Stimulated activated memory B cell treated with anti-CD40 and anti-IgM and Interleukin-4, amounts not matched to agents 10 μg/mL and 1 μg/mL and 100 μg/mL, for 72 hours (primary cell): ENCODE data around the gene CXCR6.

ENCODE experiments used
- ATAC-seq: fragments of 150-1000 bp; cut with Tn5 transposase; 2 replicates; pipeline ENCODE4 v1.10.0; 2021
- H3K27ac Mint-ChIP-seq: one replicate; pipeline ENCODE4 v1.8.0; 2022; ENCODE audit warnings: mild to moderate bottlenecking, mixed read lengths
- H3K27me3 Mint-ChIP-seq: one replicate; pipeline ENCODE4 v1.8.0; 2022; ENCODE audit warnings: mixed read lengths
- H3K36me3 Mint-ChIP-seq: one replicate; pipeline ENCODE4 v1.8.0; 2022; ENCODE audit warnings: mixed read lengths
- H3K4me1 Mint-ChIP-seq: one replicate; pipeline ENCODE4 v1.8.0; 2022; ENCODE audit warnings: mixed read lengths
- H3K4me3 Mint-ChIP-seq: one replicate; pipeline ENCODE4 v1.8.0; 2022; ENCODE audit warnings: mild to moderate bottlenecking, moderate library complexity, mixed read lengths
- H3K9me3 Mint-ChIP-seq: one replicate; pipeline ENCODE4 v1.8.0; 2022; ENCODE audit warnings: mixed read lengths

CXCR6 gene

GRCh38 chr3:45950686-45951600 lies 7.7 kb downstream of the CXCR6 start:
- no peaks in the 10 kb centered on the region for H3K27me3 Mint-ChIP-seq
- no peak for ATAC-seq

GRCh38 chr3:45951946-45952345 lies 8.7 kb downstream of the CXCR6 start:
- Mint-ChIP-seq H3K27ac (no peak overlapping the region), H3K36me3 (peaks cover 69% of the 10 kb centered on the region), H3K4me3 (no peak overlapping the region), H3K27me3 (no peaks in the 10 kb centered on the region), H3K9me3 (no peaks in the 10 kb centered on the region), H3K4me1 (no peaks in the 10 kb centered on the region)
- ATAC-seq = no peak

More at GRCh38 chr3:45950686-45951600, 7.7 kb downstream of the CXCR6 start:
- Mint-ChIP-seq H3K4me1 (no peaks in the 10 kb centered on the region), H3K36me3 (peaks cover 79% of the 10 kb centered on the region), H3K9me3 (no peaks in the 10 kb centered on the region), H3K4me3 (no peak overlapping the region), H3K27ac (no peak overlapping the region)

GRCh38 chr3:45952456-45952855 lies 9.2 kb downstream of the CXCR6 start:
- Mint-ChIP-seq H3K27me3 (no peaks in the 10 kb centered on the region), H3K4me3 (no peak overlapping the region), H3K27ac (no peak overlapping the region), H3K36me3 (peaks cover 67% of the 10 kb centered on the region), H3K9me3 (no peaks in the 10 kb centered on the region), H3K4me1 (no peaks in the 10 kb centered on the region)
- no peak for ATAC-seq

DNA sequence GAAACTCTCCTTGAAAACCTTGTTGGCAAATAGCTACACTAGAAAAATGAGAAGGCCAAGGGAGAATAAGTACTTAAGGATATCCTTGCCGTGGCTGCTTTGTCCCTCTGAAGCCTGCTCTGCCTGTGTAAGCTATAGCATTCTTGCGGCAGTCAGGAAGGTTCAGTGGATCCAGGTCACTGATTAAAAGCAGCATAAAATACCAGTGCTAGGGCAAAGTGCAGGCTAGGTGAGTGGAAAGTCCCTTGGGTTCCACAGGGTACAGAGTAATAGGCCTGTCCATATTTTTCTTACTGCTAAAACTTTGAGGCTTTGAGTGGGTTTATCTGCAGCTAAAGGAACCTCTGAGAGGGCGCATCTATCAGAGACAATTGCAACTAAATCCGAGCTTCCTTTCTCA lies 10.3 kb downstream of the CXCR6 start:
- H3K27ac Mint-ChIP-seq = no peak overlapping the region
- H3K9me3 Mint-ChIP-seq = no peaks in the 10 kb centered on the region
- no peaks in the 10 kb centered on the region for H3K4me1 Mint-ChIP-seq
- no peak overlapping the region for H3K4me3 Mint-ChIP-seq
- peaks cover 70% of the 10 kb centered on the region for H3K36me3 Mint-ChIP-seq
- ATAC-seq = no peak
- H3K27me3 Mint-ChIP-seq = no peaks in the 10 kb centered on the region

DNA sequence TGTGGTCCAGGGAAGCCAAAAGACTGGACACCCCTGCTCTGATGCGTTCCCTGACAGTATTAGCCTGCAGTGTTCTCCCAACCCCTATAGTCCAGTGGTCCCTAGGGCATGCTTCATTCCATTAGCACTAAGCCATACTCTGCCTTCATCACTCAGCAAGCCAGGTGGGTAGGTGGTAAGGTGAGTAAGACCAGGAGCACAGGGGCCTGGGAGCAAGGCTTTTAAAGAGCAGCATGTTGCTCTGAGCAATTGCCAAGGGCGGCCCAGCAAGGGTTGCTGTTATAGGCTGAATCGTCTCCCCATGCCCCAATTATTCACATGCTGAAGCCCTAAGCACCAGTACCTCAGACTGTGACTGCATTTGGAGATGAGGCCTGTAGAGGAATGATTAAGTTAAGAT lies 11.0 kb downstream of the CXCR6 start:
- Mint-ChIP-seq H3K9me3 (no peaks in the 10 kb centered on the region), H3K36me3 (peaks cover 74% of the 10 kb centered on the region), H3K4me3 (no peak overlapping the region), H3K27ac (no peak overlapping the region), H3K27me3 (no peaks in the 10 kb centered on the region), H3K4me1 (no peaks in the 10 kb centered on the region)
- no peak for ATAC-seq

DNA sequence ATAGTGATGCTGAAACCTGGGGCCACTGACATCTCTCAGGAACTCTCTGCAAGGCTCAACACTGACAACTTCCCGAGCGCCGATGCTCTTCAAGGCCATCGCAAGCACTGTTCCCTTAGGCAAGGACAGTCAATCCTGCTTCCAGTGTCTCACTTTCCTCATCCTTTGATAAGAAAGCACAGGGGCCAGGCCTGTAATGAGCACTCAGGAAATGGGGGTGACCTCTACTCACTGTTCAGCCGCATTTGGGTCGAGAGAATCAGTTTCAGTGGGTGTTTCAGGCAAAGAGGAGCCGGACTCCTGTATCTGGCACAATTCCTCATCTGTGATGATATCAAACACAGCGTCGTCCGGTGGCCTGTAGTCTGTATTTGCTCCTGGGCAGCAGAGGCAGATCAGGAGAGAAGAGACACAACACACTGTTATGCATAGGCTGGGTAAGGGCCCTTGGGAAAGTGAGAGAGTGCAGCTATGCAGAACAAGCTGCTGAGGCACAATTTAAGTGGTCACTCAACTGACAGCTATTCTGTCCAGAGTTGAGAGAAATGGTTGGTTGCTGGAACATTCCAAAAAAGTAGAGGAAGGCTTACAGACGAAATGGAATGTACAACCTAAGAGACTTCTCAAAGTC lies 11.9 kb downstream of the CXCR6 start:
- no peaks in the 10 kb centered on the region for H3K4me1 Mint-ChIP-seq
- no peaks in the 10 kb centered on the region for H3K9me3 Mint-ChIP-seq
- no peak overlapping the region for H3K4me3 Mint-ChIP-seq
- H3K27ac Mint-ChIP-seq = no peak overlapping the region
- no peaks in the 10 kb centered on the region for H3K27me3 Mint-ChIP-seq
- ATAC-seq = no peak
- H3K36me3 Mint-ChIP-seq = peaks cover 74% of the 10 kb centered on the region

DNA sequence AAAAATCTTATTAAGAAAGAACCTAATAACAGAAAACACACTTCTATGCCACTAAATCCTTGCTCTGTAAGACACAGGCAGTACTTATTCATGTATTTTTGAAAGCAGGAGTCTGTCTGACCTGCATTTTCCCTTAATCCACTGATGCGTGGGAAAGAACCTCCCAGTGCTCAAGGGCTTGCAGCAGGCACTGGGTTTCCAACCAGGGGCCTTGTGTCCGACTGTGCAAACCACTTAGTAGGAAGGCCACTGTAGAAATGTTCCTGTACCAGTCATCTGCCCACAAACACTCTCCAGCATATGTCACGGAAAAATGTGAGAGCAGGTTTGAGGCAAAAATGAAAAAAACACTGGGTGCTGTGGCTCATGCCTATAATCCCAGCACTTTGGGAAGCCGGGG lies 12.4 kb downstream of the CXCR6 start:
- no peak overlapping the region for H3K27ac Mint-ChIP-seq
- H3K4me3 Mint-ChIP-seq = no peak overlapping the region
- ATAC-seq = no peak
- no peaks in the 10 kb centered on the region for H3K4me1 Mint-ChIP-seq
- no peaks in the 10 kb centered on the region for H3K27me3 Mint-ChIP-seq
- peaks cover 79% of the 10 kb centered on the region for H3K36me3 Mint-ChIP-seq
- no peaks in the 10 kb centered on the region for H3K9me3 Mint-ChIP-seq

DNA sequence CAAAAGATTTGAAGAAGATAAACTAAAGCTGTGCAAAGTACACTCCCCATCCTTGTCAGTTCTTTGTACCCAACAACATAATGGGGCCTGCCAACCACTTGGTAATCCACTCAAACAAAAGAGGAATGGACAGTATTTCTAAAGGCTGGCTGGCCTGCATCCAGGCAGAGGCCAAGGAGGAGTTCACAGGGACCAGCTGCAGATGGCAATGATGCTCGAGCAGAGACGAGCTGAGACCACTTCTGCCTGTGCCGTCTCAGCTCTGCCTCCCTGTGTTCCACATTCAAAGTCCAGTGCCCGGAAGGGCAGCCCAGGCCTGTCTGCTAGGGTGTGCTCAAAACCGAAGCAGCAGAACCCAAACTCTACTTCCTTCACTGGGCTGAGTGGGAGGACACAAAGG lies 14.3 kb downstream of the CXCR6 start:
- peaks cover 65% of the 10 kb centered on the region for H3K36me3 Mint-ChIP-seq
- H3K4me3 Mint-ChIP-seq = no peak overlapping the region
- no peak overlapping the region for H3K27ac Mint-ChIP-seq
- H3K9me3 Mint-ChIP-seq = no peaks in the 10 kb centered on the region
- no peak for ATAC-seq
- H3K27me3 Mint-ChIP-seq = no peaks in the 10 kb centered on the region
- H3K4me1 Mint-ChIP-seq = peaks cover 10% of the 10 kb centered on the region

- no peaks in the 10 kb centered on the region for H3K27me3 Mint-ChIP-seq
- ATAC-seq = no peak
- no peak overlapping the region for H3K4me3 Mint-ChIP-seq
- peaks cover 59% of the 10 kb centered on the region for H3K36me3 Mint-ChIP-seq
- H3K9me3 Mint-ChIP-seq = no peaks in the 10 kb centered on the region
- H3K27ac Mint-ChIP-seq = no peak overlapping the region
- peaks cover 18% of the 10 kb centered on the region for H3K4me1 Mint-ChIP-seq
These were observed 15.1 kb downstream of the CXCR6 start for GRCh38 chr3:45958321-45958791.

- Mint-ChIP-seq H3K4me1 (peaks cover 27% of the 10 kb centered on the region), H3K36me3 (peaks cover 53% of the 10 kb centered on the region), H3K4me3 (no peak overlapping the region), H3K9me3 (no peaks in the 10 kb centered on the region), H3K27me3 (no peaks in the 10 kb centered on the region), H3K27ac (no peak overlapping the region)
- ATAC-seq = no peak
These were observed 15.9 kb downstream of the CXCR6 start for GRCh38 chr3:45959201-45959600.

- Mint-ChIP-seq H3K4me1 (peaks cover 37% of the 10 kb centered on the region), H3K27me3 (no peaks in the 10 kb centered on the region), H3K27ac (no peak overlapping the region), H3K36me3 (peaks cover 46% of the 10 kb centered on the region), H3K9me3 (no peaks in the 10 kb centered on the region), H3K4me3 (no peak overlapping the region)
- no peak for ATAC-seq
These were observed 17.0 kb downstream of the CXCR6 start for GRCh38 chr3:45960289-45960688.

DNA sequence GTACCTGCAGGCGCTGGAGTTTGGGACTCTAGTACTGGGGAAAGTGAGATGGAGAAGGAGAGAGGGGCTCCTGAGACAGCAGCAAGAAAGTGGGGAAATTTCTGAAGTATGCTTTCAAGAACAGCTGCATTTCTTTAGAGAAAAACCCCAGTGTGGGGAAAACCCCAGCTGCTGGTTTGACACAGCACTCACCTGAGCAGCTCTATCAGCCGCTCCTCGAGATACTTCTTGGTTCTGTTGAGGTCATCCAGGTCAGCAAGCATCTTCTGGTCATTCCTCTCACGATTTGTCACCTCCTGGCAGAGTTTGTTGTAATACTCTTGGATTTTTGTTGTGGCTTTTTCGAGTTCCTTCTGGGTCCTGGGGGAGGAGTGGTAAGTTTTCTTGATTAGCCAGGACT lies 18.8 kb downstream of the CXCR6 start:
- Mint-ChIP-seq H3K4me3 (no peak overlapping the region), H3K27me3 (no peaks in the 10 kb centered on the region), H3K27ac (peak overlapping the region; percentile 4), H3K36me3 (peaks cover 54% of the 10 kb centered on the region), H3K9me3 (no peaks in the 10 kb centered on the region), H3K4me1 (peaks cover 44% of the 10 kb centered on the region)
- peak; percentile 78 for ATAC-seq

GRCh38 chr3:45964139-45964538 lies 20.9 kb downstream of the CXCR6 start:
- Mint-ChIP-seq H3K4me3 (no peak overlapping the region), H3K9me3 (no peaks in the 10 kb centered on the region), H3K27me3 (no peaks in the 10 kb centered on the region), H3K4me1 (peaks cover 57% of the 10 kb centered on the region), H3K27ac (peak overlapping the region; percentile 32), H3K36me3 (peaks cover 55% of the 10 kb centered on the region)
- ATAC-seq = peak; percentile 94

DNA sequence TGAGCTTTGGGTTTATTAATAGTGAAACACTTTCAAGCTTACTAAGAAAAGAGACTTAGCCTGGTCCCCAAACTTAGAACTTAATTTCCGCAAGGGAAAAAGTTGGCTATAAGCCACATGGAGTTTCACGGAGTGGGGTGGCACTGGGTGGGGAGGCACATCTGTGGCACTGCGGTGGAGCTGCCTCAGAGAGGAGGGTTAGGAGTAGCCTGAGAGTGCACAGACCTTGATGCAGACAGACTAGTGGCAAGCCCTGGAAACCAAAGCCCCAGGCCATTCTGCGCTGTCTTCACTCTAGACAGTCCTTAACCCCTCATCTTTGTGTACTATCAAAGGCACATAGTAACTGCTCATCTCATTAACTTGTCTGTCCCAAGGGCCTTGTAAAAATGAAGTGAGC lies 22.0 kb downstream of the CXCR6 start:
- Mint-ChIP-seq H3K4me1 (peaks cover 57% of the 10 kb centered on the region), H3K27me3 (no peaks in the 10 kb centered on the region), H3K9me3 (no peaks in the 10 kb centered on the region), H3K4me3 (no peak overlapping the region), H3K27ac (no peak overlapping the region), H3K36me3 (peaks cover 48% of the 10 kb centered on the region)
- no peak for ATAC-seq

DNA sequence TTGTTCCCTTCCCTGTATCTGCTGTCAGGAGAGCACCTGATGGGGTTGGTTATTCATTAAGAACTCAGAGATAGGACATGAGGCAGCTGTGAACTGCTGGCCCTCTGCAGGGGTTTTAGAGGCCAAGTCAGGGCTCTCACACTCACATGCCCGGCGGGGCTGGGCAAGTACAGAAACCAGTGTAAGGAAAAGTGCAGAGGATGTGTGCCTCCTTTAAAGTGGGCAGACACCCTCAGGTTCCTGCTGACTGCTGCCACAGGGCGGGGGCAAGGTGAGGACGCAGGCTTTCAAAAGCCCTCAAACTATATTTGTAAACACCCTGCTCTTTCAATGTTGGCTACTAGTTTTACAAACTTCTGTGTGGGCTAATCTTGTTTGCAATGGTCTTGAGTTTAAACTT lies 22.4 kb downstream of the CXCR6 start:
- Mint-ChIP-seq H3K4me3 (no peak overlapping the region), H3K27me3 (no peaks in the 10 kb centered on the region), H3K4me1 (peaks cover 57% of the 10 kb centered on the region), H3K9me3 (no peaks in the 10 kb centered on the region), H3K27ac (no peak overlapping the region), H3K36me3 (peaks cover 48% of the 10 kb centered on the region)
- ATAC-seq = no peak

- no peaks in the 10 kb centered on the region for H3K9me3 Mint-ChIP-seq
- peaks cover 57% of the 10 kb centered on the region for H3K4me1 Mint-ChIP-seq
- no peak for ATAC-seq
- H3K27ac Mint-ChIP-seq = no peak overlapping the region
- peaks cover 44% of the 10 kb centered on the region for H3K36me3 Mint-ChIP-seq
- H3K27me3 Mint-ChIP-seq = no peaks in the 10 kb centered on the region
- H3K4me3 Mint-ChIP-seq = no peak overlapping the region
These were observed 23.1 kb downstream of the CXCR6 start for GRCh38 chr3:45966371-45966791.
